ENCODE measurements around the gene RASD2.

Gene RASD2

DNA sequence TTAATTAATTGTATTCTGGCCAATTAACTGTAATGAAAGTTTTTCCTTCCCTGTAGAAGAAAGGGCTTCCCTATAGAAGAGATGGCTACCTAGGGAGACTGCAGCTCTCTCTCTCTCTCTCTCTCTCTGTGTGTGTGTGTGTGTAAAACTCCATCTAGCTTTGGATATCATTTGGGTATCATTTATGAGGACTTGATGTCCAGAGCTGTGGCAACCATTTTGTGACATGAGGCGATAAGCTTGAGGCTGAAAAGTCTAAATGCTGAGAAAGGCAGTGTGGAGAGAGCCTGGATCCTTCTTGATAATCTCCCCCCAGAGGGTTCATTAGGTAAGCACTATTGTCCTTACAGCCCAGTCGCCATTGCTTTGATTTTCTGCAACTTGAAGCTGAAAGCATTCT lies 30.7 kb upstream of the RASD2 start:
- peaks cover 2% of the 10 kb centered on the region for H3K79me2 ChIP-seq (ENCODE audit: control insufficient read depth, insufficient read depth, low read length, poor library complexity)
- H3K4ac ChIP-seq (ENCODE audit: low read depth, low read length): no peak overlapping the region
- no peak for DNase-seq
- H3K27ac ChIP-seq (ENCODE audit: low read depth, low read length): no peak overlapping the region
- no peaks in the 10 kb centered on the region for H3K36me3 ChIP-seq (ENCODE audit: control insufficient read depth in 1 of 2, insufficient read depth in 2 of 2, low read length in 2 of 2)
- H3K27me3 ChIP-seq (ENCODE audit: insufficient read depth, low read length): no peaks in the 10 kb centered on the region
- no peak overlapping the region for H3K23ac ChIP-seq (ENCODE audit: low read length)
- peaks cover 4% of the 10 kb centered on the region for H3K9me3 ChIP-seq (ENCODE audit: insufficient read depth, low read depth, low read length)
- no peak overlapping the region for H2BK12ac ChIP-seq (ENCODE audit: low read length)
- no peak overlapping the region for H3K14ac ChIP-seq (ENCODE audit: low read length)
- no peak overlapping the region for H3K4me3 ChIP-seq (ENCODE audit: low read depth, low read length)
- H4K8ac ChIP-seq (ENCODE audit: low read depth, low read length): no peak overlapping the region
- no peak overlapping the region for H4K12ac ChIP-seq (ENCODE audit: low read depth, low read length)
- WGBS (ENCODE audit: extremely low coverage, insufficient coverage, insufficient read length): no CpG with 5 or more reads among the region's 2 CpGs
- H3K9ac ChIP-seq (ENCODE audit: low read length): no peak overlapping the region
- no peak overlapping the region for H3K4me2 ChIP-seq (ENCODE audit: low read length)
- H3K18ac ChIP-seq (ENCODE audit: low read length): no peak overlapping the region
- no peak overlapping the region for H2BK120ac ChIP-seq (ENCODE audit: insufficient read depth, low read length, poor library complexity)
- no peak overlapping the region for H2AFZ ChIP-seq (ENCODE audit: insufficient read depth, low read length, poor library complexity)
- H2AK5ac ChIP-seq (ENCODE audit: low read length): no peak overlapping the region
- no peaks in the 10 kb centered on the region for H3K79me1 ChIP-seq (ENCODE audit: low read length)
- no peak overlapping the region for H4K91ac ChIP-seq (ENCODE audit: low read depth, low read length)
- H2BK5ac ChIP-seq (ENCODE audit: low read depth, low read length, poor library complexity): no peak overlapping the region
- H3K4me1 ChIP-seq (ENCODE audit: control insufficient read depth in 1 of 2, insufficient read depth in 2 of 2, low read length in 2 of 2): peaks cover 17 to 23% of the 10 kb centered on the region in 2 experiments

DNA sequence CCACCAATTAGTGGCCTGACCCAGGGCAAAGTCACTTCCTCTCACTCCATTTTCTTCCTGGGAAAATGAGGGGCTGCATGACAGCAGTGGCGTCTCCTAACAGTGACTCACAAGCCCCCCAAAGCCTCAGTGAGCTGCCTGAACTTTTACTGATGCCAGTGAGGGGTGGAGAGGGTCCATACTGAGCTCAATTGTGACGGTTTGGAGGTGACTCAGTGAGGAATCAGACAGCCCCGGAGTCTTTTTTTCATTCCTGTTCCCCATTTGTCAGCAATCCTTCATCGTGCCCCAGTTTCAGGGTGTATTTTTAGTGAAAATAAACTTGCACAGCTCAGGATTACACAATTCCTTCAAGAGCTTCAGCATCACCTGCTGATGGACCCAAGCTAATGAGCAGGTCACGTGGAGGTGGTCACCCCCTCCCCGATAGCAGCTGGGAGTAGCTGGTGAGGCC lies 30.1 kb upstream of the RASD2 start:
- WGBS (ENCODE audit: extremely low coverage, insufficient coverage, insufficient read length): no CpG with 5 or more reads among the region's 6 CpGs
- H3K4me1 ChIP-seq (ENCODE audit: control insufficient read depth in 1 of 2, insufficient read depth in 2 of 2, low read length in 2 of 2): peaks cover 17 to 20% of the 10 kb centered on the region in 2 experiments

DNA sequence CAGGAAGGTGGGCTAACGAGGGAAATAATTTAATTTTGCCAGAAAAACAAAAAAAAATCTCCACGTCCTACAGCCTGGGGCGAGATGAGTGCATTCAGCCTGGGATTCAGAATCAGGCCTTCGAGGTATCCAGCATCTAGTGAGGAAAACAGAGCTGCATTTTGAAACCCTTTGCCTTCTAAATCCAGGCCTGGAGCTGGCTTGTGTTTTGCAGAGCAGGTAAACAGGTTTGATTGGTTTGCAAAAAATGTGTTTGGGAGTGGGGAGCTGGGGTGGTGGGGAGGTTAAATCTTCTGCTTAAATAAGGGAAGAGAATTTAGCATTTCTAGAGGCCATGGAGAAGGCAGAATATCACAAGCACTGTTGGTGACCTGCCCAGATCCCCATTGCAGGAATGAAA lies 29.7 kb upstream of the RASD2 start:
- H2BK120ac ChIP-seq (ENCODE audit: insufficient read depth, low read length, poor library complexity): no peak overlapping the region
- H3K36me3 ChIP-seq (ENCODE audit: control insufficient read depth in 1 of 2, insufficient read depth in 2 of 2, low read length in 2 of 2): no peaks in the 10 kb centered on the region
- H2AFZ ChIP-seq (ENCODE audit: insufficient read depth, low read length, poor library complexity): no peak overlapping the region
- H3K79me2 ChIP-seq (ENCODE audit: control insufficient read depth, insufficient read depth, low read length, poor library complexity): peaks cover 2% of the 10 kb centered on the region
- H3K4me3 ChIP-seq (ENCODE audit: low read depth, low read length): no peak overlapping the region
- H4K8ac ChIP-seq (ENCODE audit: low read depth, low read length): no peak overlapping the region
- H3K18ac ChIP-seq (ENCODE audit: low read length): no peak overlapping the region
- no CpG with 5 or more reads among the region's 4 CpGs for WGBS (ENCODE audit: extremely low coverage, insufficient coverage, insufficient read length)
- no peak for DNase-seq
- H2BK5ac ChIP-seq (ENCODE audit: low read depth, low read length, poor library complexity): no peak overlapping the region
- H3K9me3 ChIP-seq (ENCODE audit: insufficient read depth, low read depth, low read length): peaks cover 4% of the 10 kb centered on the region
- H2BK12ac ChIP-seq (ENCODE audit: low read length): no peak overlapping the region
- H3K27ac ChIP-seq (ENCODE audit: low read depth, low read length): peak overlapping the region; percentile 57
- no peak overlapping the region for H3K4ac ChIP-seq (ENCODE audit: low read depth, low read length)
- no peak overlapping the region for H3K14ac ChIP-seq (ENCODE audit: low read length)
- H3K23ac ChIP-seq (ENCODE audit: low read length): no peak overlapping the region
- H3K27me3 ChIP-seq (ENCODE audit: insufficient read depth, low read length): no peaks in the 10 kb centered on the region
- peak overlapping the region; percentile 29 for H3K4me2 ChIP-seq (ENCODE audit: low read length)
- H4K12ac ChIP-seq (ENCODE audit: low read depth, low read length): no peak overlapping the region
- no peaks in the 10 kb centered on the region for H3K79me1 ChIP-seq (ENCODE audit: low read length)
- peaks cover 17 to 20% of the 10 kb centered on the region in 2 experiments for H3K4me1 ChIP-seq (ENCODE audit: control insufficient read depth in 1 of 2, insufficient read depth in 2 of 2, low read length in 2 of 2)
- no peak overlapping the region for H3K9ac ChIP-seq (ENCODE audit: low read length)
- H4K91ac ChIP-seq (ENCODE audit: low read depth, low read length): peak overlapping the region; percentile 38
- no peak overlapping the region for H2AK5ac ChIP-seq (ENCODE audit: low read length)

More for the DNA sequence above, 30.1 kb upstream of the RASD2 start:
- H3K18ac ChIP-seq (ENCODE audit: low read length): no peak overlapping the region
- H3K14ac ChIP-seq (ENCODE audit: low read length): no peak overlapping the region
- H3K36me3 ChIP-seq (ENCODE audit: control insufficient read depth in 1 of 2, insufficient read depth in 2 of 2, low read length in 2 of 2): no peaks in the 10 kb centered on the region
- no peak overlapping the region for H3K4me3 ChIP-seq (ENCODE audit: low read depth, low read length)
- no peak for DNase-seq
- H2BK120ac ChIP-seq (ENCODE audit: insufficient read depth, low read length, poor library complexity): no peak overlapping the region
- H3K27me3 ChIP-seq (ENCODE audit: insufficient read depth, low read length): no peaks in the 10 kb centered on the region
- peak overlapping the region; percentile 29 for H3K4me2 ChIP-seq (ENCODE audit: low read length)
- H3K79me1 ChIP-seq (ENCODE audit: low read length): no peaks in the 10 kb centered on the region
- peak overlapping the region; percentile 57 for H3K27ac ChIP-seq (ENCODE audit: low read depth, low read length)
- H3K4ac ChIP-seq (ENCODE audit: low read depth, low read length): no peak overlapping the region
- H3K9me3 ChIP-seq (ENCODE audit: insufficient read depth, low read depth, low read length): peaks cover 4% of the 10 kb centered on the region
- no peak overlapping the region for H2AFZ ChIP-seq (ENCODE audit: insufficient read depth, low read length, poor library complexity)
- H4K12ac ChIP-seq (ENCODE audit: low read depth, low read length): no peak overlapping the region
- H4K91ac ChIP-seq (ENCODE audit: low read depth, low read length): peak overlapping the region; percentile 33
- no peak overlapping the region for H3K23ac ChIP-seq (ENCODE audit: low read length)
- no peak overlapping the region for H4K8ac ChIP-seq (ENCODE audit: low read depth, low read length)
- H2BK12ac ChIP-seq (ENCODE audit: low read length): peak overlapping the region; percentile 14
- peaks cover 2% of the 10 kb centered on the region for H3K79me2 ChIP-seq (ENCODE audit: control insufficient read depth, insufficient read depth, low read length, poor library complexity)
- no peak overlapping the region for H2AK5ac ChIP-seq (ENCODE audit: low read length)
- H3K9ac ChIP-seq (ENCODE audit: low read length): no peak overlapping the region
- no peak overlapping the region for H2BK5ac ChIP-seq (ENCODE audit: low read depth, low read length, poor library complexity)

DNA sequence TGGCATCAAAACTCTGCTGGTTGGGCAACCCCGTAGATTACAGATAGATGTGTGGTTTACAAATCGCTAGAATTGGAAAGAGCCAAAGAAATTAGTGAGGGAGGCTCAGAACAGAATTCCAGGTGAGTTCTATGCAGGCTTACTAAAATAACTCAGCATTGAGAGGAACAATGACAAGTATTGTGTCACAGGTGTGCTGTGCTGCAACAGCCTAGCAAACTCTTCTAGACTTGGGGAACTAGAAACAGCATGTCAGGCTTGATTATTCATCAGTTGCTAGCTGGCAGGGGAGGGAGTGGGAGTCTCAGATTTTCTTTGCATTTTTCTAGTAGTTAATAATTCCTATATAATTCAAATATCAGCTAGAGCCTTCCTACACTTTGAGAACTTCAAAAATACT lies 26.3 kb upstream of the RASD2 start:
- no peaks in the 10 kb centered on the region for H3K79me1 ChIP-seq (ENCODE audit: low read length)
- H3K4ac ChIP-seq (ENCODE audit: low read depth, low read length): no peak overlapping the region
- H2AFZ ChIP-seq (ENCODE audit: insufficient read depth, low read length, poor library complexity): no peak overlapping the region
- H3K18ac ChIP-seq (ENCODE audit: low read length): no peak overlapping the region
- no peaks in the 10 kb centered on the region for H3K27me3 ChIP-seq (ENCODE audit: insufficient read depth, low read length)
- no peaks in the 10 kb centered on the region for H3K36me3 ChIP-seq (ENCODE audit: control insufficient read depth in 1 of 2, insufficient read depth in 2 of 2, low read length in 2 of 2)
- H3K4me1 ChIP-seq (ENCODE audit: control insufficient read depth in 1 of 2, insufficient read depth in 2 of 2, low read length in 2 of 2): peaks cover 14 to 17% of the 10 kb centered on the region in 2 experiments
- H3K4me2 ChIP-seq (ENCODE audit: low read length): no peak overlapping the region
- no peak overlapping the region for H4K91ac ChIP-seq (ENCODE audit: low read depth, low read length)
- peaks cover 2% of the 10 kb centered on the region for H3K79me2 ChIP-seq (ENCODE audit: control insufficient read depth, insufficient read depth, low read length, poor library complexity)
- peaks cover 3% of the 10 kb centered on the region for H3K9me3 ChIP-seq (ENCODE audit: insufficient read depth, low read depth, low read length)
- H3K27ac ChIP-seq (ENCODE audit: low read depth, low read length): no peak overlapping the region
- H4K12ac ChIP-seq (ENCODE audit: low read depth, low read length): no peak overlapping the region
- H2BK120ac ChIP-seq (ENCODE audit: insufficient read depth, low read length, poor library complexity): no peak overlapping the region
- no peak overlapping the region for H2BK12ac ChIP-seq (ENCODE audit: low read length)
- no peak overlapping the region for H3K23ac ChIP-seq (ENCODE audit: low read length)
- H3K9ac ChIP-seq (ENCODE audit: low read length): no peak overlapping the region
- H2AK5ac ChIP-seq (ENCODE audit: low read length): no peak overlapping the region
- no CpG with 5 or more reads among the region's 2 CpGs for WGBS (ENCODE audit: extremely low coverage, insufficient coverage, insufficient read length)
- H4K8ac ChIP-seq (ENCODE audit: low read depth, low read length): no peak overlapping the region
- peak in 1 of 2 donors; percentile 34 for DNase-seq
- no peak overlapping the region for H3K4me3 ChIP-seq (ENCODE audit: low read depth, low read length)
- H3K14ac ChIP-seq (ENCODE audit: low read length): no peak overlapping the region
- no peak overlapping the region for H2BK5ac ChIP-seq (ENCODE audit: low read depth, low read length, poor library complexity)
